ENCODE data around the gene RAB28. TPM values are rescaled to one million over a fixed set of nuclear protein-coding genes. Genes with fewer than 3 reads are reported as not detected.
A peak's percentile ranks its signal among the peaks of the same experiment; 100 is the strongest.
"Not testable (repeated sequence)": the region's sequence is repeated elsewhere in the genome, so short reads cannot be mapped to it uniquely, and the experiment has no call there.

The RAB28 gene
- total RNA-seq, 4 donors from 2014 or later: 3.9 to 8.0 (median 6.7) TPM

GRCh38 chr4:13403833-13404232 is 80.3 kb downstream of the RAB28 start:
- DNase-seq: no peak
- no peaks in the 10 kb centered on the region for H3K36me3 ChIP-seq
- H3K4me1 ChIP-seq: peaks cover 0 to 6% of the 10 kb centered on the region in 2 donors
- TF ChIP-seq, protein P1, sequence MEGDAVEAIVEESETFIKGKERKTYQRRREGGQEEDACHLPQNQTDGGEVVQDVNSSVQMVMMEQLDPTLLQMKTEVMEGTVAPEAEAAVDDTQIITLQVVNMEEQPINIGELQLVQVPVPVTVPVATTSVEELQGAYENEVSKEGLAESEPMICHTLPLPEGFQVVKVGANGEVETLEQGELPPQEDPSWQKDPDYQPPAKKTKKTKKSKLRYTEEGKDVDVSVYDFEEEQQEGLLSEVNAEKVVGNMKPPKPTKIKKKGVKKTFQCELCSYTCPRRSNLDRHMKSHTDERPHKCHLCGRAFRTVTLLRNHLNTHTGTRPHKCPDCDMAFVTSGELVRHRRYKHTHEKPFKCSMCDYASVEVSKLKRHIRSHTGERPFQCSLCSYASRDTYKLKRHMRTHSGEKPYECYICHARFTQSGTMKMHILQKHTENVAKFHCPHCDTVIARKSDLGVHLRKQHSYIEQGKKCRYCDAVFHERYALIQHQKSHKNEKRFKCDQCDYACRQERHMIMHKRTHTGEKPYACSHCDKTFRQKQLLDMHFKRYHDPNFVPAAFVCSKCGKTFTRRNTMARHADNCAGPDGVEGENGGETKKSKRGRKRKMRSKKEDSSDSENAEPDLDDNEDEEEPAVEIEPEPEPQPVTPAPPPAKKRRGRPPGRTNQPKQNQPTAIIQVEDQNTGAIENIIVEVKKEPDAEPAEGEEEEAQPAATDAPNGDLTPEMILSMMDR (IDR thresholded peaks at IDR 0.05 in 4 of 5, conservative IDR thresholded peaks at IDR 0.05 in 1 of 5): no peak
- TF ChIP-seq POLR2A (IDR thresholded peaks at IDR 0.05): no peak
- no peaks in the 10 kb centered on the region for H3K27me3 ChIP-seq
- intact Hi-C loops (cut with DNase I; ENCODE audit: low total_unique reads): no loop called here
- no peak for ATAC-seq
- in situ Hi-C loops (cut with MboI; ENCODE audit: low sequenced_read_pairs in 4 of 4): no loop called here
- no peaks in the 10 kb centered on the region for H3K9me3 ChIP-seq
- H3K27ac ChIP-seq: no peak overlapping the region
- no peak overlapping the region for H3K4me3 ChIP-seq

GRCh38 chr4:13403326-13403725 is 80.8 kb downstream of the RAB28 start:
- in situ Hi-C loops (cut with MboI; ENCODE audit: low sequenced_read_pairs in 4 of 4): no loop called here
- no peak for ATAC-seq

GRCh38 chr4:13399257-13399656 is 84.9 kb downstream of the RAB28 start:
- Histone ChIP-seq H3K4me3 (no peak overlapping the region), H3K4me1 (peaks cover 0 to 6% of the 10 kb centered on the region in 2 donors), H3K27ac (no peak overlapping the region), H3K9me3 (no peaks in the 10 kb centered on the region), H3K36me3 (no peaks in the 10 kb centered on the region), H3K27me3 (no peaks in the 10 kb centered on the region)
- DNase-seq (no peak), ATAC-seq (peak; percentile 61 to 69)
- TF ChIP-seq, protein P1 (IDR thresholded peaks at IDR 0.05 in 4 of 5, conservative IDR thresholded peaks at IDR 0.05 in 1 of 5): no peak
- no peak for TF ChIP-seq POLR2A (IDR thresholded peaks at IDR 0.05)
- in situ Hi-C loops (cut with MboI; ENCODE audit: low sequenced_read_pairs in 4 of 4) (no loop called here), intact Hi-C loops (cut with DNase I; ENCODE audit: low total_unique reads) (no loop called here)

More at GRCh38 chr4:13403326-13403725, 80.8 kb downstream of the RAB28 start:
- Histone ChIP-seq H3K27me3 (no peaks in the 10 kb centered on the region), H3K9me3 (no peaks in the 10 kb centered on the region), H3K27ac (no peak overlapping the region), H3K36me3 (no peaks in the 10 kb centered on the region), H3K4me1 (peaks cover 0 to 6% of the 10 kb centered on the region in 2 donors), H3K4me3 (no peak overlapping the region)
- intact Hi-C loops (cut with DNase I; ENCODE audit: low total_unique reads): no loop called here
- no peak for DNase-seq
- TF ChIP-seq, protein P1 (IDR thresholded peaks at IDR 0.05 in 4 of 5, conservative IDR thresholded peaks at IDR 0.05 in 1 of 5): no peak
- no peak for TF ChIP-seq POLR2A (IDR thresholded peaks at IDR 0.05)

DNA sequence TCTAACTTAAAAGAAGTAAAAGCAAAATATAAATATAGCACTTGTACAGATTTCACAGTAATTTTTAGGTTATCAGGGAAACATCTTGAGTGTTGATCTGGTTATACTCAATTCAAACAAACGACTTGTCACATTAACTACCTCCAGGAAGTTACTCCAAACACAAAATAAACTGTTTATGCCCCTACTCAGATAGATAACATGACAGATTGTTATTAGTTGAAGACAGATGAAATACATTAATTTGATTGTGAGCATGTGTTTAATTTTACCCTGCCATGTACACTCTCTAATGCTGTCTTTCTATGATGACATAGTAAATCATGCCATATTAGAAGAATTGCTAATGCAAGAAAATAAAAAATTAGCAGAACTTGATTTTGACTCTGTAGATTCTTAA is 88.0 kb downstream of the RAB28 start:
- H3K4me1 ChIP-seq: peaks cover 0 to 6% of the 10 kb centered on the region in 2 donors
- no peaks in the 10 kb centered on the region for H3K27me3 ChIP-seq
- no peak for ATAC-seq
- intact Hi-C loops (cut with DNase I; ENCODE audit: low total_unique reads): no loop called here
- no peak for DNase-seq
- H3K27ac ChIP-seq: no peak overlapping the region
- TF ChIP-seq POLR2A (IDR thresholded peaks at IDR 0.05): no peak
- TF ChIP-seq, protein P1 (IDR thresholded peaks at IDR 0.05 in 4 of 5, conservative IDR thresholded peaks at IDR 0.05 in 1 of 5): no peak
- H3K36me3 ChIP-seq: no peaks in the 10 kb centered on the region
- H3K4me3 ChIP-seq: no peak overlapping the region
- no peaks in the 10 kb centered on the region for H3K9me3 ChIP-seq
- in situ Hi-C loops (cut with MboI; ENCODE audit: low sequenced_read_pairs in 4 of 4): no loop called here

DNA sequence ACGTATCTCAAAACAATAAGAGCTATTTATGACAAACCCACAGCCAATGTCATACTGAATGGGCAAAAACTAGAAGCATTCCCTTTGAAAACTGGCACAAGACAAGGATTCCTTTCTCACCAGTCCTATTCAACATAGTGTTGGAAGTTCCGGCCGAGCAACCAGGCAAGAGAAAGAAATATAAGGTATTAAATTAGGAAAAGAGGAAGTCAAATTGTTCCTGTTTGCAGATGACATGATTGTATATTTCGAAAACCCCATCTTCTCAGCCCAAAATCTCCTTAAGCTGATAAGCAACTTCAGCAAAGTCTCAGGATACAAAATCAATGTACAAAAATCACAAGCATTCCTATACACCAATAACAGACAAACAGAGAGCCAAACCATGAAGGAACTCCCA is 94.2 kb downstream of the RAB28 start:
- H3K27me3 ChIP-seq; H3K4me1 ChIP-seq; intact Hi-C loops (cut with DNase I; ENCODE audit: low total_unique reads); H3K4me3 ChIP-seq; ATAC-seq; in situ Hi-C loops (cut with MboI; ENCODE audit: low sequenced_read_pairs in 4 of 4); H3K27ac ChIP-seq; H3K36me3 ChIP-seq; H3K9me3 ChIP-seq; DNase-seq: not testable (repeated sequence)

Data from gastrocnemius medialis (tissue), 4 donors.